GM18499 (cell line): ENCODE data around the gene LBX2.

Source experiments
- ATAC-seq: cut with Tn5 transposase; IDR thresholded peaks from one replicate; pipeline ENCODE4 v1.9.1; 2021; ENCODE audit warnings: moderate number of reproducible peaks; ENCODE audit not compliant: insufficient read depth, unreplicated experiment

The LBX2 gene

GRCh38 chr2:74526649-74527230 lies 27.3 kb upstream of the LBX2 start:
- ATAC-seq: no peak

- no peak for ATAC-seq
Measured at GRCh38 chr2:74525717-74526648, 26.6 kb upstream of the LBX2 start, which contains the start of gene DQX1. Gene DQX1, minus strand, starts transcription at chr2:74526231. Its CDS starts 502 bp downstream, at chr2:74525729.

- ATAC-seq: no peak
Measured at GRCh38 chr2:74524955-74525716, 25.7 kb upstream of the LBX2 start.

- ATAC-seq: no peak
Measured at GRCh38 chr2:74524005-74524404, 24.6 kb upstream of the LBX2 start.

GRCh38 chr2:74522516-74522915 lies 23.1 kb upstream of the LBX2 start:
- no peak for ATAC-seq

- ATAC-seq: no peak
Measured at GRCh38 chr2:74516650-74517049, 17.2 kb upstream of the LBX2 start.

- ATAC-seq: no peak
Measured at GRCh38 chr2:74515981-74516633, 16.7 kb upstream of the LBX2 start.

GRCh38 chr2:74515271-74515980 lies 16.0 kb upstream of the LBX2 start:
- no peak for ATAC-seq

GRCh38 chr2:74514368-74515270 lies 15.2 kb upstream of the LBX2 start, which contains the start of gene TLX2:
Gene TLX2, plus strand, starts transcription at chr2:74514450. Its CDS starts 357 bp downstream, at chr2:74514807.
- ATAC-seq: no peak

- no peak for ATAC-seq
Measured at GRCh38 chr2:74513605-74514367, 14.4 kb upstream of the LBX2 start.

GRCh38 chr2:74512744-74513604 lies 13.6 kb upstream of the LBX2 start:
- ATAC-seq: no peak

GRCh38 chr2:74511104-74511989 lies 11.9 kb upstream of the LBX2 start:
- ATAC-seq: no peak

GRCh38 chr2:74510272-74510671 lies 10.9 kb upstream of the LBX2 start:
- no peak for ATAC-seq

GRCh38 chr2:74507926-74508520 lies 8.6 kb upstream of the LBX2 start:
- no peak for ATAC-seq

- peak; percentile 84 for ATAC-seq
Measured at GRCh38 chr2:74507145-74507925, 7.9 kb upstream of the LBX2 start, which contains the start of gene PCGF1. Gene PCGF1, minus strand, starts transcription at chr2:74507695. Its CDS starts 27 bp downstream, at chr2:74507668.
